Vagina (tissue), 2 donors: ENCODE results near the gene RET.

Source experiments
- CTCF ChIP-seq, 3 experiments: fragments of 450-650 bp in 2 of 3; fragments of 200-600 bp in 1 of 3; sonication (generic) in 1 of 3; IDR thresholded peaks; one replicate each; pipeline ENCODE4 v1.5.1; 2017 to 2019; ENCODE audit warnings: antibody characterized with exemption in 3 of 3, mild to moderate bottlenecking in 2 of 3, moderate library complexity in 2 of 3
- POLR2A ChIP-seq, 2 donors: fragments of 450-650 bp; IDR thresholded peaks; one replicate each; pipeline ENCODE4 v1.6.1; 2017; ENCODE audit warnings: antibody characterized with exemption in 2 of 2, mild to moderate bottlenecking in 2 of 2, moderate library complexity in 2 of 2

DNA sequence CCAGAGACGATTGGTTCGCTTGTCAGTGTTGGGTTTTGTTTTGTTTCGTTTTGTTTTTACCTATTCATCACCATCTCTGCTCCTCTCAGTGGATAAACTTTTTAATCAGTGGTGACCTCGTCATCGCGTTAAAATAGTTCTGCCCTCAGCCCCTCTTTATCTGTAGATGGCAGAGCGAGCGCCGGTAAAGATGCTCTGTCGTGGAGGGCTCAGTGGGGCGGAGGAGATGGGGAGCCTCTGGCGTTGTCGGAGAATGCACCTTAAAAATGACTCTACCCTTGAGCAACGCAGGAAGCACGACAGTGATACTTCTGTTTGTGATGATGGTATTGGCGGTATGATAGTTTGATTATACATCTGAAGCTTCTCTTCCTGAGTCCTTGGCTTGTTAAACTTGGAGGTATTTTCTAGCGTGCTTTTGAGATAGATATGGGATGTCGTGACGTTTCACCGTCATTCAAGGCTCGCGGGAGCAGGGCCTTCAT, 61.9 kb downstream of the RET start:
- TF ChIP-seq CTCF (IDR thresholded peaks at IDR 0.05) (no peak), POLR2A (IDR thresholded peaks at IDR 0.05) (no peak)
